HCT116 (cell line): ENCODE data around the gene PDE7B.

ENCODE experiments used
- CTCF ChIP-seq, 3 experiments: fragments of 200-600 bp in 1 of 3; sonication (generic) in 1 of 3; IDR thresholded peaks in 2 of 3; conservative IDR thresholded peaks in 1 of 3; 2 replicates each; pipeline ENCODE4 v1.5.1; 2012 to 2017; ENCODE audit warnings: low read depth in 2 of 3, low read length in 2 of 3, antibody characterized with exemption in 1 of 3, borderline replicate concordance in 1 of 3, control low read depth in 1 of 3, mild to moderate bottlenecking in 1 of 3, mixed read lengths in 1 of 3, mixed run types in 1 of 3, moderate library complexity in 1 of 3; ENCODE audit not compliant: insufficient read depth in 1 of 3
- POLR2A ChIP-seq: IDR thresholded peaks from 2 replicates; pipeline ENCODE4 v1.7.0; 2011; ENCODE audit warnings: borderline replicate concordance; ENCODE audit not compliant: insufficient read depth, insufficient read length; ENCODE audit errors: extremely low read depth
- POLR2AphosphoS5 ChIP-seq: IDR thresholded peaks from 2 replicates; pipeline ENCODE4 v1.6.1; 2011; ENCODE audit warnings: mild to moderate bottlenecking, low read depth, low read length, moderate library complexity
- SIN3A ChIP-seq: IDR thresholded peaks from 2 replicates; pipeline ENCODE4 v1.6.1; 2012; ENCODE audit warnings: low read depth
- SP1 ChIP-seq: IDR thresholded peaks from 2 replicates; pipeline ENCODE4 v1.6.1; 2012; ENCODE audit warnings: low read depth

- no peak for TF ChIP-seq POLR2A
- TF ChIP-seq SIN3A: no peak
- no peak for TF ChIP-seq CTCF (IDR thresholded peaks at IDR 0.05 in 2 of 3, conservative IDR thresholded peaks at IDR 0.05 in 1 of 3; ENCODE audit: borderline replicate concordance in 1 of 3, insufficient read depth in 1 of 3, low read depth in 2 of 3, low read length in 2 of 3)
- TF ChIP-seq POLR2AphosphoS5: no peak
- TF ChIP-seq SP1: no peak
Measured at GRCh38 chr6:135860361-135860760, 8.9 kb downstream of the PDE7B start.
